Activated naive CD4-positive, alpha-beta T cell treated with anti-CD3 and anti-CD28 coated beads, Interleukin-2, amount 50 U/mL, for 16 hours (primary cell): ENCODE data around the gene TMEM165.

Experiments
- DNase-seq: peaks from one replicate; pipeline ENCODE4 v3.0.0-alpha.2; 2020

Gene TMEM165

GRCh38 chr4:55367084-55367722 is 28.6 kb upstream of the TMEM165 start:
- DNase-seq = no peak

DNA sequence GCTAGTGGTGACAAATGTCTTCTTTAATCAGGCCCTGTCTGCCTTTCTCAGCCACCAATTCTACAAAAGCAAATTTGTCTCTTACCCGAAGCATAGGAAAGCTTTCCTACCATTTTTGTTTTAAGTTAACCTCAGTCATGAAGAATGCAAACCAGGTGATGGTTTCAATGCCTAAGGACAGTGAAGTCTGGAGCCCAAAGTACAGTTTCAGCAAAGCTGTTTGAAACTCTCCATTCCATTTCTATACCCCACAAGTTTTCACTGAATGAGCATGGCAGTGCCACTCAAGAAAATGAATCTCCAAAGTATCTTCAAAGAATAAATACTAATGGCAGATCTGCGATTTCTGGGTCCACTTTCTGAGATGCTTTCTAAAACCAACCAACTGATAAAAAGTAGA is 25.8 kb upstream of the TMEM165 start:
- DNase-seq = no peak

DNA sequence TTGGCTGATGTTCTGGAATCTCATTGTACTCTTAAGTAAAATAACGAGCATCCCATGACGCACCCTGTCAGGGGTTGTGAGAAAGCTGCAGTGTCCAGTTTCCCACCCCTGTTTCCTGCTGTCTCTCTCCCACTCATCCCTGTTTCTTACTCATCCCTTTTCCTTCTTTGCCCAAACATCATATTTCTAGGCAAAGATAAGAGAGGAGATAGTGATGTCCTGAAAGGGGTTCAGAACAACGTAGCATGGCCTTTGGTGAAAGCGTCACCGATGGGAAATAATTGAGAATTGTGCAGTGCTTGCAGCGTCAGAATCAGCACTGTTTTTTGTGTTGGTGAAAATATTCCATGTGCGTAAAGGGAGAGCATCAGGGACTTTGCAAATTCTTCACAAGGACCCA is 23.5 kb upstream of the TMEM165 start:
- no peak for DNase-seq

DNA sequence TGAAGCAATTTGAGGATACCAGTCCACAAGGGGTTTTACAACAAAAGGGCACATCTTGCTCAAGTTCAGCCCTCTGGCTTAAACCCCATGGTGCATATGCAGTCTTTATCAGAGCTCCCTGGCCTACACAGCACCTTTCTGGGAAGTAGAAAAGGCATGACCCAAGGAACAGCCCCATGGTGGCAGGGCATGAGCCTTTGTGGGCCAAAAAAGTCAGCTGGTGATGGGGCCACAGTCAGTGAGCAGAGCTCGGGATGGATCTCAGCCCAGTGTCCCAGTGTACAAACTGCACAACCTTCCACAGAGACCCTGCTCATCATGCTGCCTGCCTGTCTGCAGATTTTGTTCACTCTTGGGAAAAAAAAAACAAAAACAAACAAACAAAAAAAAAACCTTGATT is 22.3 kb upstream of the TMEM165 start:
- no peak for DNase-seq

DNA sequence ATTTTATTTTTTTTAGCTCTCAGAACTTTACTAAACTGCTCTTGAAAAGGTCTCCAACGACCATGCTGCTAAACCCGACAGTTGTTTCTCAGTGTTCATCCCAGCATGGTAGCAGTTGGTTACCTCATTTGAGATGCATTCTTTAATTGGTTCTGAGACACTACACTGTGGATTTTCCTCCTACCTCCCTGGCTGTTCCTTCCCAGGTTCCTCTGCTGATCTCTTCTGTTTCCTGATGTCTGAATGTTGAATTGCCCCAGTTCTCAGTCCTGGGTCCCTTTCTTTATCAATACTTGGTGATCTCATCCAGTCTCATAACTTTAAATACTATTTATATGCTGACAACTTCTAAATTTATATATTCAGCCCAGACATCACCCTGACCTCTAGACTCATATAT is 19.1 kb upstream of the TMEM165 start:
- no peak for DNase-seq

DNA sequence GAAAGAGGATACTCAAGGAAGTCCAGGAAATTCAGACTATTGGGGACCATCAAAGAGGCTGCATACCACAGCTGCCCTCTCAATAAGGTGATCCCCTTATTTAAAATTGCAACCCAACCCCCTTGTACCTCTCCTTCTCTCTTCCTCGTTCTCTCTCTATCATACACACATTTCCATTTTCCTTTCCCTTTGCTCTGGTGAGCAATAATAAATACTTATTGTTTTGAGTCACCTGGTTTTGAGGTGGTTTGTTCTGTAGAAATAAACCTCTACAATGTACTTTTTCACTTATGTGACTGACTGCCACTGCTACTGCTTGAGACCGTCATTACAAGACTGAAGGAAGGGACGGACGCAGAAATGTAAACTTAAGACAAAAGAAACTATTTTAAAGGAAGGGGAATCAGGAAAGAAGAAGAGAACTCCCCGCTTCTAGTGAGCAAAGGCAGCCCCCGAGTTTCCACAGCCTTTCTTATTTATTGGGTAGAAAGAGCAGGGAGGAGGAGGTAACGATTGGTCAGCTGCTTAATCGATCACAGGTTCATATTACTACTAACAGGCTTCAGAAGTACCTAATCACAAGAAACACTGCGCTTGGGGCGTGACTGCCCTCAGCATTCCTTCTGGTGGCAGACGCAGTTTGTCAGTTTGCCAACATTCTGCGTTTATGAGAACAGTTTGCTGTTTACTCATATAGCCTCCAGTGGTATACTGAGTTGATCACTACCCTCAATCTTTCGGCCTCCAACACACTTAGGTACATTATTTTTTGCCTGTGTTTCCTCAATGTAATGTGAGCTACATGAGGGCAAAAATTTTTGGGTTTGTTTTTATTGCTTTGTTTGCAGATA is 16.9 kb upstream of the TMEM165 start:
- no peak for DNase-seq

DNA sequence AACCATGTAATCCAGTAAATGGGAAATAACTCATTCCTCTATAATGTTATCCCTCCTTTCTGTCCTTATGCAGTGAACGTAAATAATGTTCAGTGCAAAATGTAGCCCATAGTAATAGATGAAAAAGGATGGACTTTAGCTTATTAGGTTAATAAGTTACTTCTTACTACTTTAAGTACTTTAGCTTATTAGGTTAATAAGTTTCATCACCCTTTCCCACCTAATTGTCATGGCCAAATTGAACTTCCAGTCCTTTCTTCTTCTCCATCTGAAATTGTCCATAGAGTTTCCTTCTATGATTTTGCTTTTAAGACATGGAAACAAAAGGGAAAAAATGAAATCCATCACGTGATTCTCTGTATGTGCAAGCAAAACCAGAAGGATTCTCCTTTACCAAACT is 15.2 kb upstream of the TMEM165 start:
- DNase-seq = no peak

DNA sequence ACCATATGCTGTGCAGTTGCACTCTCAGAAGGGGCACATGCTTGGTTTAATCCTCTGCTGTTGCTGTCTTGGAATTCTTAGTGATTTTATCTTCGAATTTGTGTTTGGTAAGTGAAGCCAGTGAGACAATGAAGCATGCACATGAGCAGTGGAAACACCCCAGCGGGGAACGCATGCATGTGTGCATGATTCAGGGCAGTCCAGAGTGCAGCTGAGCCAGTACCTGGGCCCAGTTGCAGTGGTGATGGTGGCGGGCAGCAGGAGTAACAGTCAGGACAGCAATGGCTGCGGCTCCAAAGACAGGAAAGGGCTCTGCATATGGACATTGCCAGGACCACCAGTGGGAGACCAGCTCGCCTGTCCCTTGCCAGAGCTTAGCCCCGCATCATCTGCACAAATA is 14.3 kb upstream of the TMEM165 start:
- DNase-seq = no peak

DNA sequence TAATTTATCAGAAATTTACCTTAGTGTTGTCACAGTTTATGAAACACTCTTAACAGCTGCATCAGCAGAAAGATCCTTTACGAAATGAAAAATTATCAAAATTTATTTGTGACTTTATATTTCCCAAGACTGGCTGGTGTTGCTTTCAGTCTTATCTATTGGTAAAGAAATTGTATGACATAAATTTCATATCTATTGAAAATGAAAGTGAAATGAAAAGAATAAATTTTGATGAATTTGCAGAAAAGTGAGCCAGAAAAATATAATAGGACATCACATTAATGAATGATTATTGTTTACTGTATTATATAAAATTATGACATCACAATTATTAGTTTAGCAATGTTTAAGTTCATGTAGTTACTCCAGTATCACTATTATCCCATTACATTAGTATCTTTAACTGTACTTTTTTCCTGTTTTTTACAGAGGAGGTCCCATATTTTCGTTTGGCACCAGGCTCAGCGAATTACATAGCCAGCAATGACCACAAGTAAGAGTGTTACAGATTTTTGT is 13.2 kb upstream of the TMEM165 start:
- no peak for DNase-seq

DNA sequence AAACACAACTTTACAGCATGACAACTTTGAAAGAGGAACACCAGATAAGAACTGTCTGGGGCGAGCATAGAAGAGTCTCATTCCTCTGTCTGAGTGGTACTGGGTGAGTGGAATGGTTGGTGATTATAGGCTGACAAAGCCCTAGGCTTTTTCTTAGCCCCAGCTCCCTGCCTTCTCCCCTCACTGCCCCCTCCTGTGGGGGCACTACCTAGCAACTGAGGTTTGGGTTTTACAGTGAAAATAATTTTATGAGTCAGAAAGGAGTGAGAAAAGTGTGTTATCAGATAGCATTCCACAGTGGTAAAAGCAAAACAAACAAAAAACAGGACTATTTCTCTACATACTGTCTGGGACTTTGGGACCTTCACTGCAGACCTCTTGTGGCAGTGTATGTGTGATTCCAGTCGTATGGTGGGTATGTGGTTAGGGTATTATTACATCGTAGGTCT is 10.5 kb upstream of the TMEM165 start:
- no peak for DNase-seq

DNA sequence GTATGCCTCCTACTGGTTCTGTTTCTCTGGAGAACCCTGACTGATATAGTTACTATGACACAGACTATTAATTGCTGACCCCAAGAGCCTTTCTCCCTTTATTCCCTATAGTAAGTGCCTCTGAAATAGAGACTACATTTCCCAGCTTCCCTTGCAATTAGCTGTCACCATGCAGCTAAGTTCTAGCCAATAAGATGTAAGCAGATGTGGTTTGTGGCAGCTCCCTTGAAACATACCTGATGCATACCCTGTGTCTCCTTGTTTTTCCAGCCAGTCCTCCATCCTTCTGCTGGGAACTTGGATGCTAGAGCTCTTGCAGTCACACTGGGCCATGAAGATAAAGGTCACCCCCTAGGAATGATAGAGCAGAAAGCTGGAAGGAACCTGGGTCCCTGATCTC is 9.7 kb upstream of the TMEM165 start:
- no peak for DNase-seq

- DNase-seq = no peak
These were observed 8.9 kb upstream of the TMEM165 start for GRCh38 chr4:55386840-55387239.

DNA sequence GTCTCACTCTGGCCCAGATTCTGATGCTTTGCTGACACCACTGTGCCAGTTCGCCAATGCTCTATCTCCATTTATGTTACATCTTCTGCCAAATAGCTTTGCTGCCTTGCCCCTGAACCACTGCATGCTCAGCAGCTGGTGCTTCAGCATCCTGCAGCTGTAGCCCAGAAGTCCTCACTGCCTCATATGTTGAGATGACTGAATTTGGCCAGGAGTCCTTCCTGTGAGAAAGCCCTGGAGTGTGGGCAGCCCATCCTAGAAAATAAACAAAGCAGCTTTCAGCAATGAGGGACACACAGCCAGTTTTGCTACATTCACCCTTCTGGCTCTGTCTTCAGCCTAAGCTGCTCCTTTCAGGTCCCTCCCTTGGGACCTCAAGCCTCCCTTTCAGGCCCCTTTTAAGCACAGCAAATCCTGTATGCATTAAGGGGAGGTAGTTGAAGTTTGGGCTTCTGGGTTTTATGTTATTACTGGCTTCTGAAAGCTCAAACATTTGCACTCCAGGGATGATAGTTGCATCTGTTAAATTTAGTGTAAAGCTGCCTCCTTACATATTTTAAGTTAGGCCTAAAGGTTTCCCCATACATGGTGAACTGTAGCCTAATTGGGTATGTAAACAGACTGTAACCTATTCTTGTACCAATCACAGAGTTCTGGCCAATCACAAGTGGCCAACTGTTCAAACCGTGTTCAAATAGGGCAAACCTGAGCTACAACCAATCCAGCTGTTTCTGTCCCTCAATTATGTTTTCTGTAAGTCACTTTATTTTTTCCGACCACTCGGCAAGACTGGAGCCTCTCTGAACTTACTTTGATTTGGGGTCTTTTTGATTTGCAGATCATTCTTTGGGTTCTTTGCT is 2.1 kb upstream of the TMEM165 start:
- no peak for DNase-seq

GRCh38 chr4:55395218-55395528 is 584 bp upstream of the TMEM165 start:
- DNase-seq = no peak

- no peak for DNase-seq
These were observed 760 bp downstream of the TMEM165 start for GRCh38 chr4:55396308-55397125.

DNA sequence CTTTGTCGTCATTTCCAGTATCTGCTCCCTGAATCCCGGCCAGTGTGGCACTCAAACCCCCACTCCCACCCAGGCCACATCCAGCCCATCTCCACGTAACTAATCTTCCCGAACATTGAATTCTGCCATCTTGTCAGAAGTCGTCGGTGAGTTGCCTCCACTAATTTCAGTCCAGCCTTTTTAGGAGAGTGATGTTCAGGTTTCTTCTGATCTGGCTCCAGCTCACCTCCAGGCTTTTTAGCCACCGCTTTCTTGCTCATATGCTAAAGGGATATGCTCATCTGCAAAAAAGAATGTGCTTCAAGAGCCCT is 1.3 kb downstream of the TMEM165 start:
- DNase-seq = no peak

GRCh38 chr4:55397520-55398321 is 2.0 kb downstream of the TMEM165 start:
- no peak for DNase-seq

DNA sequence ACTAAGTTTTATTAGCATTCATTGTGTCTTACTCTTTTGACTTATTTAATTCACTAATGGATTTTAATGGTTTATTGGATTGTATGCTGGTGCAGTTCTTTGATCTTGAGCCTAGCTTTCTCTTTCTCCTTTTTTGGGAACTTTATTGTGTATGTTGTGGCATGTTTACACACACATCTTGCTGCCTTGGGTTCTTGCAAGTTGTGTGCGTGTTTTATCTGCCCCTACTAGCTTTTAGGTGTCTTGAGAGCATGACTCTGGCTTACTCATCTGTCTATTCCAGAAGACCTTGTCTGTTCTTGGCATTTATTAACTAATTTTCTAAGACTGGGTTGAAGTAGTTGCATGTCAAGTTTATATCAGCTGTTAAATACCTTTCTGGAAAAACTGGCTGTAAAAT is 2.7 kb downstream of the TMEM165 start:
- no peak for DNase-seq

- DNase-seq = no peak
These were observed 3.2 kb downstream of the TMEM165 start for GRCh38 chr4:55398966-55399365.

GRCh38 chr4:55399581-55399980 is 3.8 kb downstream of the TMEM165 start:
- DNase-seq = no peak

GRCh38 chr4:55405073-55405472 is 9.3 kb downstream of the TMEM165 start:
- DNase-seq = no peak

DNA sequence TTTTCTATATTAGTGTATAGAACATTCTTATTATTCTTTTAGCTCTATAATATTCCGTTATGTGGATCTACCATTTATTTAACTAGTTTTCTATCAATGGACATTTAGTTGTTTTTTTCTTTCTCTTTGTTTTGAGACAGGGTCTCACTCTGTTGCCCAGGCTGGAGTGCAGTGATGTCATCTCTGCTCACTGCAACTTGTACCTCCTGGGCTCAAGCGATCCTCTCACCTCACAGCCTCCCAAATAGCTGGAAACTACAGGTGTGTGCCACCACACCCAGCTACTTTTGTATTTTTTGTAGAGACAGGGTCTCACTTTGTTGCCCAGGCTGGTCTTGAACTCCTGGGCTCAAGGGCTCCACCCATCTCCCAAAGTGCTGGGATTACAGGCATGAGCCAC is 10.8 kb downstream of the TMEM165 start:
- DNase-seq = no peak
